Mesendoderm (in vitro differentiated cells): Measurements from ENCODE around the gene NCKAP1.
"Not testable (repeated sequence)": the region's sequence is repeated elsewhere in the genome, so short reads cannot be mapped to it uniquely, and the experiment has no call there.

Source experiments
- DNase-seq: peaks from one replicate; pipeline ENCODE4 v3.0.0; 2013
- H2AK5ac ChIP-seq: 2 replicates; pipeline ENCODE4 v1.6.1; 2013; ENCODE audit warnings: low read length, inconsistent platforms
- H2BK120ac ChIP-seq: 2 replicates; pipeline ENCODE4 v1.6.1; 2013; ENCODE audit warnings: low read depth, mild to moderate bottlenecking, low read length, moderate library complexity, mixed read lengths
- H2BK15ac ChIP-seq: replicated peaks from 2 replicates; pipeline ENCODE4 v1.6.1; 2013; ENCODE audit warnings: low read depth, mild to moderate bottlenecking, moderate library complexity
- H2BK5ac ChIP-seq: 2 replicates; pipeline ENCODE4 v1.6.1; 2013; ENCODE audit warnings: low read length, inconsistent platforms
- H3K18ac ChIP-seq: 2 replicates; pipeline ENCODE4 v1.6.1; 2013; ENCODE audit warnings: mild to moderate bottlenecking, low read length, mixed read lengths
- H3K23ac ChIP-seq: one replicate; pipeline ENCODE4 v1.6.1; 2013; ENCODE audit warnings: low read length
- H3K27ac ChIP-seq: 2 replicates; pipeline ENCODE4 v1.5.1; 2013; ENCODE audit warnings: low read depth, mild to moderate bottlenecking, inconsistent platforms, low read length, moderate library complexity
- H3K27me3 ChIP-seq: 2 replicates; pipeline ENCODE4 v1.6.1; 2013; ENCODE audit warnings: low read length, control low read depth, mild to moderate bottlenecking, inconsistent platforms; ENCODE audit not compliant: insufficient read depth, poor library complexity
- H3K36me3 ChIP-seq: 2 replicates; pipeline ENCODE4 v1.6.1; 2013; ENCODE audit warnings: low read length, inconsistent platforms; ENCODE audit not compliant: control insufficient read depth, insufficient read depth
- H3K4ac ChIP-seq: one replicate; pipeline ENCODE4 v1.6.1; 2013; ENCODE audit warnings: low read depth, mild to moderate bottlenecking, low read length, moderate library complexity
- H3K4me1 ChIP-seq: 2 replicates; pipeline ENCODE4 v1.6.1; 2013; ENCODE audit warnings: low read depth, low read length, inconsistent platforms; ENCODE audit not compliant: control insufficient read depth
- H3K4me2 ChIP-seq: 2 replicates; pipeline ENCODE4 v1.6.1; 2013; ENCODE audit warnings: low read length
- H3K4me3 ChIP-seq: 2 replicates; pipeline ENCODE4 v1.5.1; 2013; ENCODE audit warnings: mild to moderate bottlenecking, low read length
- H3K56ac ChIP-seq: one replicate; pipeline ENCODE4 v1.6.1; 2013; ENCODE audit warnings: low read length
- H3K79me1 ChIP-seq: 2 replicates; pipeline ENCODE4 v1.6.1; 2013; ENCODE audit warnings: low read length, inconsistent platforms
- H3K79me2 ChIP-seq: 2 replicates; pipeline ENCODE4 v1.6.1; 2013; ENCODE audit warnings: mild to moderate bottlenecking, low read length; ENCODE audit not compliant: control insufficient read depth, insufficient read depth
- H3K9ac ChIP-seq: 2 replicates; pipeline ENCODE4 v1.6.1; 2013; ENCODE audit warnings: low read length, inconsistent platforms
- H4K5ac ChIP-seq: one replicate; pipeline ENCODE4 v1.6.1; 2013; ENCODE audit warnings: low read length
- H4K8ac ChIP-seq: one replicate; pipeline ENCODE4 v1.6.1; 2013; ENCODE audit warnings: low read depth, mild to moderate bottlenecking, control low read depth, low read length, moderate library complexity
- WGBS: extraction: QIAGEN DNeasy Blood & Tissue Kit; methylation state at CpG from one replicate; pipeline ENCODE4 v1.1.7; 2013; ENCODE audit warnings: low lambda C conversion rate, missing lambda C conversion rate; ENCODE audit not compliant: insufficient coverage; ENCODE audit errors: extremely low coverage; 5-methylcytosine and 5-hydroxymethylcytosine counted together

Gene NCKAP1

DNA sequence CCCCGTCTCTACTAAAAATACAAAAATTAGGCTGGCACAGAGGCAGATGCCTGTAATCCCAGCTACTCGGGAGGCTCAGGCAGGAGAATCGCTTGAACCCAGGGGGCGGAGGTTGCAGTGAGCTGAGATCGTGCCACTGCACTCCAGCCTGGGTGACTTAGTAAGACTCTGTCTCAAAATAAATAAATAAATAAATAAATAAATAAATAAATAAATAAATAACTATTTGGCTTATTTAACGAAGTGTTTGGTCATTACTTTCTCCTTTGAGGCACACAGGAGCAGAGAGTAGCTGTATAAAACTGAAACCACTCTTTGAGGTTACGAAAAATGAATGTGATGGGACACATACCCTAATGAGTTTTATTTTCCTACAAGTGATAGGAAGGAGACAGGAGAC is 145.2 kb downstream of the NCKAP1 start:
- not testable (repeated sequence) for H3K23ac ChIP-seq, H3K4me3 ChIP-seq, H3K4ac ChIP-seq, DNase-seq, H3K36me3 ChIP-seq, H2BK15ac ChIP-seq, H2BK5ac ChIP-seq, H3K79me1 ChIP-seq, H3K18ac ChIP-seq, H4K8ac ChIP-seq, H3K27ac ChIP-seq, H3K4me1 ChIP-seq, H2BK120ac ChIP-seq, H3K27me3 ChIP-seq, H2AK5ac ChIP-seq, H3K9ac ChIP-seq, H3K56ac ChIP-seq, H4K5ac ChIP-seq, H3K4me2 ChIP-seq, H3K79me2 ChIP-seq
- no CpG with 5 or more reads among the region's 7 CpGs for WGBS

- Histone ChIP-seq H4K8ac (no peak overlapping the region), H3K9ac (no peak overlapping the region), H3K56ac (no peak overlapping the region), H3K36me3 (no peaks in the 10 kb centered on the region), H3K79me1 (no peaks in the 10 kb centered on the region), H2BK120ac (no peak overlapping the region), H3K4me1 (no peaks in the 10 kb centered on the region), H3K23ac (no peak overlapping the region), H3K18ac (no peak overlapping the region), H3K27me3 (no peaks in the 10 kb centered on the region), H2AK5ac (no peak overlapping the region), H3K79me2 (no peaks in the 10 kb centered on the region), H3K4ac (no peak overlapping the region), H2BK5ac (no peak overlapping the region), H3K27ac (no peak overlapping the region), H4K5ac (no peak overlapping the region), H3K4me3 (no peak overlapping the region), H2BK15ac (no peak overlapping the region), H3K4me2 (no peak overlapping the region)
- whole genome bisulfite sequencing, result no CpG with 5 or more reads among the region's 4 CpGs
- no peak for DNase-seq
Observed at GRCh38 chr2:182891611-182892010, 146.6 kb downstream of the NCKAP1 start.

- Histone ChIP-seq H3K79me2 (no peaks in the 10 kb centered on the region), H2AK5ac (no peak overlapping the region), H3K27ac (no peak overlapping the region), H3K36me3 (no peaks in the 10 kb centered on the region), H3K4ac (no peak overlapping the region), H3K23ac (no peak overlapping the region), H4K8ac (no peak overlapping the region), H3K18ac (no peak overlapping the region), H4K5ac (no peak overlapping the region), H3K4me3 (no peak overlapping the region), H2BK5ac (no peak overlapping the region), H3K56ac (no peak overlapping the region), H3K79me1 (no peaks in the 10 kb centered on the region), H2BK15ac (no peak overlapping the region), H3K9ac (no peak overlapping the region), H2BK120ac (no peak overlapping the region), H3K27me3 (no peaks in the 10 kb centered on the region), H3K4me1 (no peaks in the 10 kb centered on the region), H3K4me2 (no peak overlapping the region)
- no peak for DNase-seq
- WGBS, result no CpG with 5 or more reads among the region's 3 CpGs
Observed at GRCh38 chr2:182890773-182891378, 147.4 kb downstream of the NCKAP1 start.

DNA sequence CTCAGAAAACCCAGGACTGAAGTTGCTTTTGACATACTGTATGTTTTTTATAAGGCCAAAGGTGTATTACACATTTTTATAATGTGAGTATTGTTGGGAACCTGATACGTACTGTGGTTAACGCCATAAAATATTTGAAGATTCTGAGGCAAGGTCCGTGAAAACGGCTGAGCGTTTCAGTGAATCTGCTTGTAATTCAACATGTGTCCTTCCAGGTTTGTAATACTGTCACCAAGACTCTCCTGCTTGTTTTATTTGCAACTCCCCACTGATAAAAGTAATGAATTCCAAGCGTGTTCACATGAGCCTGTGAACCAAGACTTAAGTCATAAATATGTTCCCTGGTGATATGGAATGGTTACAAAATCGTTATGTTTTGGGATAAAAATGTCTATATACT is 148.0 kb downstream of the NCKAP1 start:
- no peaks in the 10 kb centered on the region for H3K79me1 ChIP-seq
- H3K23ac ChIP-seq, result no peak overlapping the region
- H4K5ac ChIP-seq, result no peak overlapping the region
- H3K18ac ChIP-seq, result no peak overlapping the region
- no peak overlapping the region for H3K9ac ChIP-seq
- no CpG with 5 or more reads among the region's 7 CpGs for WGBS
- H2BK15ac ChIP-seq, result no peak overlapping the region
- no peaks in the 10 kb centered on the region for H3K27me3 ChIP-seq
- H2BK120ac ChIP-seq, result no peak overlapping the region
- H3K4me1 ChIP-seq, result no peaks in the 10 kb centered on the region
- H2BK5ac ChIP-seq, result no peak overlapping the region
- H4K8ac ChIP-seq, result no peak overlapping the region
- H3K56ac ChIP-seq, result no peak overlapping the region
- no peak overlapping the region for H3K4me2 ChIP-seq
- no peak overlapping the region for H3K4me3 ChIP-seq
- no peaks in the 10 kb centered on the region for H3K79me2 ChIP-seq
- H3K4ac ChIP-seq, result no peak overlapping the region
- no peak overlapping the region for H3K27ac ChIP-seq
- H3K36me3 ChIP-seq, result no peaks in the 10 kb centered on the region
- DNase-seq, result no peak
- no peak overlapping the region for H2AK5ac ChIP-seq

GRCh38 chr2:182887753-182888415 is 150.4 kb downstream of the NCKAP1 start:
- DNase-seq, result no peak
- WGBS, result no CpG with 5 or more reads among the region's 4 CpGs

GRCh38 chr2:182887093-182887492 is 151.2 kb downstream of the NCKAP1 start:
- H3K79me2 ChIP-seq, result no peaks in the 10 kb centered on the region
- H4K8ac ChIP-seq, result no peak overlapping the region
- no peaks in the 10 kb centered on the region for H3K36me3 ChIP-seq
- no peak overlapping the region for H3K4me3 ChIP-seq
- no peak overlapping the region for H2BK5ac ChIP-seq
- no peak for DNase-seq
- no peaks in the 10 kb centered on the region for H3K79me1 ChIP-seq
- H3K9ac ChIP-seq, result no peak overlapping the region
- H3K4ac ChIP-seq, result no peak overlapping the region
- H3K18ac ChIP-seq, result no peak overlapping the region
- H3K27ac ChIP-seq, result no peak overlapping the region
- H2AK5ac ChIP-seq, result no peak overlapping the region
- H3K4me1 ChIP-seq, result no peaks in the 10 kb centered on the region
- H4K5ac ChIP-seq, result no peak overlapping the region
- no peaks in the 10 kb centered on the region for H3K27me3 ChIP-seq
- H2BK120ac ChIP-seq, result no peak overlapping the region
- no peak overlapping the region for H3K23ac ChIP-seq
- WGBS, result no CpG with 5 or more reads among the region's 6 CpGs
- no peak overlapping the region for H2BK15ac ChIP-seq
- H3K56ac ChIP-seq, result no peak overlapping the region
- no peak overlapping the region for H3K4me2 ChIP-seq

More at GRCh38 chr2:182887753-182888415, 150.4 kb downstream of the NCKAP1 start:
- H3K56ac ChIP-seq, result no peak overlapping the region
- no peak overlapping the region for H3K4me3 ChIP-seq
- no peaks in the 10 kb centered on the region for H3K4me1 ChIP-seq
- no peak overlapping the region for H2BK120ac ChIP-seq
- H3K9ac ChIP-seq, result no peak overlapping the region
- no peaks in the 10 kb centered on the region for H3K36me3 ChIP-seq
- no peak overlapping the region for H3K4ac ChIP-seq
- no peak overlapping the region for H2BK15ac ChIP-seq
- no peak overlapping the region for H3K4me2 ChIP-seq
- no peak overlapping the region for H4K8ac ChIP-seq
- H4K5ac ChIP-seq, result no peak overlapping the region
- H3K27ac ChIP-seq, result no peak overlapping the region
- H3K79me1 ChIP-seq, result no peaks in the 10 kb centered on the region
- H2AK5ac ChIP-seq, result no peak overlapping the region
- no peaks in the 10 kb centered on the region for H3K27me3 ChIP-seq
- H3K79me2 ChIP-seq, result no peaks in the 10 kb centered on the region
- no peak overlapping the region for H2BK5ac ChIP-seq
- no peak overlapping the region for H3K23ac ChIP-seq
- no peak overlapping the region for H3K18ac ChIP-seq
